ENCODE results near the gene HILPDA.

DNA sequence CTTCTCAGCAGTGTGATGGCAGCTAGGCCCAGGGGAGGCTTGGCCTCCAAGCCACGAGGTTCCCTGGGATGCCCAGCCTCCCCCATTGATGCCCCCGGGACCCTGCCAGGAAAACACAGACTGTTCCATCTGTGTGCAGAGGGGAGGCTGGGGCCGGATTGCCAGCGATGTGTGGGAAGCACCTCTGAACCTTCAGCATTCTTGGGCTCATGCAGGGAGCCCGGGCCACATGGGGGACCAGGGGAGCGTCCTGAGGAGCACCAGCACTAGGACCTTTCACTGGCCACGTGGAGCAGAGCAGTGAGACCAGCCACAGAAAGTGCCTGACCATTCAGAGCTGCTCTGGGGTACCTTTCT, 48.5 kb upstream of the HILPDA start:
- TF ChIP-seq EZH2 (IDR thresholded peaks at IDR 0.05) (no peak), POLR2AphosphoS5 (IDR thresholded peaks at IDR 0.05; ENCODE audit: borderline replicate concordance, low read depth, low read length) (no peak)
